GM03348 (cell line): ENCODE data around the gene N4BP3.

ENCODE experiments used
- DNase-seq: peaks from one replicate; pipeline ENCODE4 v3.0.0; 2012; ENCODE audit warnings: low spot score

The N4BP3 gene

DNA sequence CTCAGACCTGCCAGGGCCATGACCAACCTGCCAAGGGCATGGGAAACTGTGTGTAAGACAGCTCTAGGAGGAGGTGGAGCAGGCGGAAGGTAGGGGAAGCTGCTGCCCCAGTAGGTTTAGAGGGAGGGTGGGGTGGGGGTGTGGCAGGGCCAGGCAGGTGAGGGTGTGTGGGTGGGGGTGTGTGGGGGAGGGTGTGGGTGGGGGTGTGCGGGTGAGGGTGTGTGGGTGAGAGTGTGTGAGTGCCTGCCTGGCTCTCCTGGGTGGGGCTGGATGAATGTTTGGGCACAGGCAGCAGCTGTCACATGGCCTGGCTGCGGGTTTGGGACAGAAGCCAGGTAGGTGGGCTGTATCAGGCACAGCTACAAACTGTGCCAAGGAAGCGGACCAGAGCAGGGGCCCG, 8.8 kb upstream of the N4BP3 start:
- no peak for DNase-seq

DNA sequence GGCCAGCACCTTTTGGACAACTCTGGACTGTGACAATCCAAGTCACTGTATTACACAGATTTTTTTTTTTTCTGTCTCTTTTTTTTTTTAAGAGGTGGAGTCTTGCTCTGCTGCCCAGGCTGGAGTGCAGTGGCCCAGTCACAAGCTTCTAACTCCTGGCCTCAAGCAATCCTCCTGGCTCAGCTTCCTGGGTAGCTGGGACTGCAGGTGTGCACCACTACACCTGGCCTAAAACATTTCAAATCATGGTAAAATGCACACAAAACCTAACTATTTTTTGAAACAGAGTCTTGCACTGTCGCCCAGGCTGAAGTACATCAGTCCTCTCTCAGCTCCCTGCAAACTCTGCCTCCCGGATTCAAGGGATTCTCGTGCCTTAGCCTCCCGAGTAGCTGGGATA, 7.2 kb upstream of the N4BP3 start:
- no peak for DNase-seq

DNA sequence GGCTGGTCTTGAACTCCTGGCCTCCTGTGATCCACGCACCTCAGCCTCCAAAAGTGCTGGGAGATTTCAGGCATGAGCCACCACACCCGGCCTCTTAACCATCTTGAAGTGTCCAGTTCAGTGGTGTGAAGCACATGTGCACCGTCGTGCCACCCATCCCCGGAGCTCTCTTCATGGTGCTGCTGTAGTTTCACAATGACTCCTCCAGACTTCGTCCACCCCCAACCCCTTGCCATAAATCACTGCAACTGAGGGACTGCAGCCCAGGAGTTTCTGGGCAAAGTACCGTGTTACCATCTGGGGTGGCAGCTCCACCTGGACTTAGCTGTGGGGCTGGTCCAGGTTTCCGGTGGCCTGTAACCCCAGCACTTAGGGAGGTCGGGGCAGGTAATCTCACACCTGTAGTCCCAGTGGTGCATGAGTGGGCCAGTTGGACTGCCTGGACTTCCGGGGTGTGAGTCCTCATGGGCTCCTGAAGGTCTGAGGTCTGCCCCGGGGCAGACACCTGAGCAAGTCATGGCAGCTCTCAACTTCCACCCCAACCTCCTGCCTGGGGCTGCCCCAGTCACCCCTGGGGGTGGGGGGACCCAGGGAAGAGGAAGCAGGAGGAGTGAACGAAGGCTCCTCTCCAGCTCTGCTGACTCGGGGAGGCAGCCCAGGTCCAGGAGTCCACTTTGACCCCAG, 6.6 kb upstream of the N4BP3 start:
- DNase-seq: no peak

DNA sequence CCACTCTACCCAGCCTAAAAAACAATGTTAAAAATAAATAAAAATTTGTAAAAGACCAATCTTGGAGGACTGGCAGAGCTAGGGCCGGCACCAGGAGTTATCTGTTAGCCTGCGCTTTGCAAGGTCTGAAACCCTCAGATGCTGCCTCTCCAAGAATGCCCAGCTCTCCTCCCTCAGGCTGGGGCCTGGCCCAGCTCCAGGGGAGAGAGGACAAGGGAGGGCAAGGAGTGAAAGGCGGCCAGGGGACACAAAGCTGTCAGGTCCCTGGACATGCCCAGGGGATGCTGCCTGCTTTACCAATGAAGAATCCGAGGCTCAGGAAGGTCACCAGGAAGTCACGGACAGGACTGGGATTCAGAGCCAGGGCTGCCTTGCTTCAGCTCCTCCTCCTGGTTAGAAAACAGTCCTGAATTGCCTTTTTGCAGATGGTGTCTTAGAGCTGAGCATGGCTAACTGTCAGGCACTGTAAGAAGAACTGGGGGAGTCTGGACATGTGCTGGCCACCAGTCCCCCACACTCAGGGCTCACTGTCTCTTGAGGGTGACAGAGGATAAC, 5.5 kb upstream of the N4BP3 start:
- DNase-seq: no peak

DNA sequence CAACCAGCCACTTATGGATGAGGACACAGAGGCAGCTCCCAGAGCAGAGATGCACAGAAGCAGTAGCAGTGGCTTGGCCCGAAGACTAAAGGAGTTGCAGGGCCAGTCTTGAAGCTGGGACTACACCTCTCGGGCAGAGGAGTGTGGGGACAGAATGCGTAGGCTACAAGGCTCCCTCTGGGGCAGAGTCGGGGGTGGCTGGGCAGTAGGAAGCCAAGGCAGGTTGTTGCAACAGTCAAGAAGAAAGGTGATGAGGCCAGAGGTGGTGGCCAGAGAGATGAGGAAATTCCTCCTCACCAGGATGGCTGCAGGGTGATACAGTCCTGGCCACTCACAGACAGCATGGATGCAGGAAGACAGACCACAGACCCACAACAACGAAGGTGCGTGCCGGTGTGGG, 4.9 kb upstream of the N4BP3 start:
- DNase-seq: no peak

DNA sequence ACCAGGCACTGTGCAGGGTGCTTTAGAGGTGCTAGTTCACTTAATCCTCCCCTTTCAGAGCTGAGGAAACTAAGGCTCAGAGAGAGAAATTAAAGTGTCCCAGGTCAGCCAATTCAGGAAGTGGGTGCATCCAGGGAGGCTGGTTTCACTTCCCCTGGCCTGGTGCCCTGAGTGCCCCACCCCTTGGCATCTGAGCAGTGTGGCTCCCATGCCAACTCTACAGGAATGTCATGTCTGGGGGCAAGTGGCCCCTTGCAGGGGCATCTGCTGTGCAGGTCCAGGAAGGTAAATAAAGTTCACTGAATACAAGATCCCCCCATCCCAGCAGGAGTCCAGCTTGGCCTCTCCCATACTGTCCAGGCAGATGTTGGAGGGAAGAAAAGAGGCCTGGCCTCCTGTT, 4.4 kb upstream of the N4BP3 start:
- no peak for DNase-seq

DNA sequence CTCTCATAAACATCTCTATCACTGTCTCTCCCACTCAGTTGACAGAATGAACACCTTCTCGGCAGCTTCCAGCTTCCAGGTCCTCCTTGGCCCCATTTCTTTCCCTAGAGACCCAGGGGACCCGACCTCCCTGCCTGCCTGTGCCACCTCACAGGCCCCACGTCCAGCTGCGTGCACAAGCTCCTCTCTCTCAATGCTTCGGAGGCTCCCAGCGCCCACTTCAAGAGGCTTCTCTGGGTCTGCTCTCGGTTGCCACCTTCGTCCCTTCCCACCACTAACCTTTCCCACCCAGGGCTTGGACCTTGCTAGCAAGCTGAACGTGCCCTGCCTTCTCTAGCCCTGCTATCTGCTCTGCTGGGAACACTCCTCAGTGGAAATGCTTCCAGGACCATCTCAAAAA, 2.8 kb upstream of the N4BP3 start:
- DNase-seq: no peak

DNA sequence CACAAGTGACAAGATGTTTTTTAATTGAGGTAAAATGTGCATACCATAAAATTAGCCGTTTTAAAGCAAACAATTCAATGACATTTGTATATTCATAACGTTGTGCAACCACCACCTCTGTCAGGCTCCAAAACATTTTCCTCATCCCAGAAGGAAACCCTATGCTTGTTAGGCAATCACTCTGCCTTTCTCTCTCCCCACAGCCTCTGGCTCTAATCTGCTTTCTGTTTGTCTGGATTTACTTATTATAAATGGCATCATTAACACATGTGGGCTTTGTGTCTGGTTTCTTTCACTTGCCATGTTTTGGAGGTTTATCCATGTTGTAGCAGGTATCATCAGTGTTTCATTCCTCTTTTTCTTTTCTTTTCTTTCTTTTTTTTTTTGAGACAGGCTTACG, 1.4 kb upstream of the N4BP3 start:
- DNase-seq: peak; percentile 75

DNA sequence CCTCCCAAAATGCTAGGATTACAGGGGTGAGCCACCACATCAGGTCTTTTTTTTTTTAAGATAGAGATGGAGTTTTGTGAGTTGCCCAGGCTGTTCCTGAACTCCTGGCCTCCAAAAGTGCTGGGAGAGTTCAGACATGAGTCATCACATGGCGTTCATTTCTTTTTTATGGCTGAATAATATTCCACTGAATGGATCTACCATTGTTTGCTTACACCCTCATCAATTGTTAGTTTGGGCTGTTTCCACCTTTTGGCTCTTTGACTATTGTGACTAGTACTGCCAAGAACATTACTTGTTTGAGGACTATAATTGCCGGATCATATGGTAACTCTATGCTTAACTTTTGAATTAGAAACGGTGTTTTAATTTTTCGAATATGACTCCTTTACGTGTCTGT, 787 bp upstream of the N4BP3 start:
- DNase-seq: no peak

DNA sequence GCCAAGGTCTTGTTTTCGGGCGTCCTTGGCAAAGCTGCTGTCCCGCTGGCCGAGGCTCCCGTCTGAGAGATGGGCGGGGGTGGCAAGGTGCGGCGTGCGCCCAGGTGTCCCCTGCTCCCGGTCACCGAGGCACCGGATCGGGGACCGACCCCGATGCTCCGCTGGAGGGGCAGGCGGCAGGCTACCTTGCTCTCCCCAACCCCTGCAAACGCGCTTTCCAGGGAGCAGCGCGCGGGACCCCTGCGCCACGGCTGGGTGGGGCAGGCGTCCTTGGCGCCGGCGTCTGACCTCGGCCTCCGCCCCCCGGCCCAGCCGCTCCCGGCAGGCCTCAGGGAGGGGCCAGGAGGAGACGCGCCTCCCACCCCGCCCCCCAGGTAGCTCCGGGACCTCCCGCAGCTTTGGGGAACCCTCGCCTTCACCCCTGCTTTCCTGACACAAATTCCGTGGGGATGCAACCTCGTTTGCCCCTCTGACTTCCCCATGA, 551 bp downstream of the N4BP3 start:
- no peak for DNase-seq

DNA sequence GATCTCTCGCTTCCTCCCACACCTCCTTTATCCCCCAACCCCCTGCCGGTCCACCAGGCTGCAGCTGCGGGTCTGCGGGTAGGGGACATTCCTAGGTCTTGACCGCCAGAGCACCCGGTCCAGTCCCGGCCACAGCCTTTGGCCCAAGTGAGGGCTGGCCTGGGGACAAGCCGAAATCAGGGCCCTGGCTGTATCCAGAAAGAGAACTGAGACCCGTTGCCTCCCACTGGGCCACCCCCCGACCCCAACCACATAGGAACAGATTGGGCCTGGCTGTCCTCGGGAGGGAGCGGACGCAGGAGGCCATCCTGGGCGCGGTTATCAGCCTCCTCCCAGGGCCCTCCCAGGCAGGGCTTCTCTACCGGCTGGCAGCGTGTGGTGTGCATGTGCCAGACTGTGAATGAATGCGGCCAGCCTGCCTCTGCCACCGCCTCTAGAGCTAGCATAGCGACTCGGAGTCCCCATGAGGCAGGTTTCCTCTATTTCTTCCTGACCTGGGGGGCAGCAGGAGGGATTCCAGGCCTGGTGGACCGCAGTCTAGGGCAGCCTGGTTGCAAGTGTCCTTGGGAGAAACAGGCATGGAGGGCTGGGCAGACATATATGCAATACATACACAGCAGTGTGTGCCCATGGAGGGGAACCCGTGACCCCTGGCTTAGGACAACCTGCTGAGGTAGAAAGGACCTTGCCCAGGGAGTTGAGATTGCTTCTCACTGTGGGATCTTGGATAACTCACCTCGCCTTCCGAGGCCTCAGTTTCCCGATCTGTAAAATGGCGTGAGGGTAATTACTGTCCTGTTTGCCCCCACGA, 1.2 kb downstream of the N4BP3 start:
- DNase-seq: no peak

DNA sequence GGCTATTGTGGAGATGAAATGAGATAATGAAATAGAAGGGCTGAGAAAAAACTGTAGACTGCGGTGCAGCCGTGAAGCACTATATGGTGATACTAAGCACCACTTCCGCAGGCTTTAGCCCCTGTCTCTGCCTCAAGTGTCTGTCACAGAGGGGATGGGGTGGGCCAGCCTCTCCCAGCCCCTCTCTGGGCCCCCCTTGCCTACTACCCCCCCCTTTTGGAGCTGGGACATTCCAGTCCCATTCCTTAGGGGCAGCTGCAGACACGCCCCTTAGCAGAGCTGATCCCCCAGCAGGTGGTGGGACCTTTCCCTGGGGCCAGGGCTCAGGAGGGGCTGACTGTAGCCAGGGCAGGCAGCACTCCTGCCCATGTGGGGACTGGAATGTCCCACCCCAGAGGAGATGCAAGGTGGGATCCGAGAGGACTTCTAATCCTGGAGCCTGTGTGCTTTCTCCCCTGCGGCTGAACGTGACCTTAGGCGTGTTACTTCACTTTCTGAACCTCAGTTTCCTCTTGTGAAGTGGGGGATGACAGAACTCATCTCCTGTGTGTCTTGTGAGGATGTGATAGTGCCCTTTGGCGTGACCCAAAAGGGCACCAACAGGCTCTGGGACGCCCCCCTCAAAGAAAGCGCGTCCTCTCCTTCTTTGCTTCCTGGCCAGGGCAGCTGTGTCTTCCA, 1.9 kb downstream of the N4BP3 start:
- DNase-seq: no peak

DNA sequence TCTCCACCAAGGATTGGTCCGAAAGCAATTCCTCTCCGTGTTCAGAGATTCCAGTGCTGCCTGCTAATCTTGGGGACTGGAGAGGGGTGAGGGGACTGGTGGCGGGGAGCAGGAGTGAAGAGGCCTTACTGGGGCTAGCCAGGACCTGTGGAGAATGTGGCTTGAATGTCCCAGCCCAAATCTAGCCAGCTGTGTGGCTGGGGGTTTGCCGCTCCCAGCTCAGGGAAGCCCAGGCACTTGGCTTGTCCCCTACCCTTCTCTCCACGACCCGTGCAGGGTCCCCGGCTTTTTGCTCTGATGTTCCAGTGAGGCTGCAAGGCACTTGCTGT, 2.4 kb downstream of the N4BP3 start:
- DNase-seq: no peak

DNA sequence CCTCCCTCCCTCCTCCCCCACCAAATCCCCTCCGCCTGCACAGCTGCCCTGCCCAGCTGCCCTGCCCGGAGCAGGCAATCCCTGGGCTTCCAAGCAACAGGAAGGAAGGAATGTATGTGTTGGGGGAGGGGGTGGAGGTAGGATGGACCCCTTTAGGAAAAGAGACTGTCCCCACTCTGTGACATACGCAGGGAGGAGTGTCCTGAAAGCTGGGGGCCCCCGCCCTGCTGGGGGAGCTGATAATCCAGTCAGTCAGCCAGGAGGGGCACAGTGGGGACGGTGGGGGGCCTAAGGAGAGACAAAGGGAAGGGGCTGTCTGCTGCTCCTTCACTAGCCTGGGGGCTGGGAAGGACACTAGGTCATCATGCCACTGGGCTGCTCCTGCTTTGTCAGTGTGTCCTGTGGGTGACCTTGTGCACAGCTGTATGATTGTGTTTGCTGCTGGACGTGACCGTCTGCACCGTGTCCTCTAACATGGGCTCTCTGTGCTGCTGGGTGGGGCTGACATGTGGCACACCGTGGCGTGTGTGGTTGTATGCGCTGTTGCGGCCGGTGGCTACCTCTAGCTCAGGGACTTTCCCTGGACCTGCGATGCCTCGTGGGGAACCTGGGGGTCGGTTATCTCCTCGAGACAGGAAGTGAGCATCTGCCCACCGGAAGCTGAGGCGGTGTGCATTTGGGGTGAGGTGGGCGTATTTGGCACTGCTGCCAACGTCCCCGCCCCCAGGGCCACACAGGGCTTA, 3.0 kb downstream of the N4BP3 start:
- no peak for DNase-seq

DNA sequence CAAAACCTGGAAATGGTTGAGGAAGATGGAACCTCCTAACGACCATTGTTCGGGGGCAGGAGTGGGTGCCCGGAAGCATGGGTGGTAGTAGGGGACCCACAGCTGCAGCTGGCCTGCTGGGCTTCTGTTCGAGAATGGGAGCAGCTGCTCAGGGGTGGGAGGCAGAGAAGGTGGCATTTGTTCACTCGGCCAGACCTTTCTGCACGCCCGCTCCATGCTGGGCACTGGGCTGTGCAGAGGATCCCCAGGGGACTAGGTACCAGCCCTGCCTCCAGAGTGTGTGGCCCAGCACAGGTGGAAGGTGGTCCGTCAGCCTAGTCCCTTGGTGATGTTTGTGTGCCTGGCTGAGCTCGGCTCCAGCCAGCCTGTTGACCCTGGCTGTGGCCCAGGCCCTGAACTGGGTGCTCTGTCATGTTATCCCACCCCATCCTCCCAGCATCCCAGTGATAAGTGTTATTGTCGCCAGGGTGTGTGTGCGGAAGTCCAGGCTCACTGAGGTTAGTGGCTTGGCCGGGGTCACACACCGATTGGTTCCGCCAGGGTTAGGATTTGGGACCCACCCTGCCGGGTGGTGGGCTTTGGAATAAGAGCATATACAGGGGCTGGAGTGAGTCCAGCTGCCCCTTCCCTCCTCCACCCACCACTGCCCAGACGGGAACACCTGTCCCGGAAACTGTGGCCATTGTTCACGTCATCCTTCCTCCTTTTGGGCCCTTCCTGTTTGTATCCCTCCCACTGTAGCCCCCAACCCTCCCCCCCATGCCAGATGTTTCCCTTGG, 4.8 kb downstream of the N4BP3 start:
- no peak for DNase-seq

DNA sequence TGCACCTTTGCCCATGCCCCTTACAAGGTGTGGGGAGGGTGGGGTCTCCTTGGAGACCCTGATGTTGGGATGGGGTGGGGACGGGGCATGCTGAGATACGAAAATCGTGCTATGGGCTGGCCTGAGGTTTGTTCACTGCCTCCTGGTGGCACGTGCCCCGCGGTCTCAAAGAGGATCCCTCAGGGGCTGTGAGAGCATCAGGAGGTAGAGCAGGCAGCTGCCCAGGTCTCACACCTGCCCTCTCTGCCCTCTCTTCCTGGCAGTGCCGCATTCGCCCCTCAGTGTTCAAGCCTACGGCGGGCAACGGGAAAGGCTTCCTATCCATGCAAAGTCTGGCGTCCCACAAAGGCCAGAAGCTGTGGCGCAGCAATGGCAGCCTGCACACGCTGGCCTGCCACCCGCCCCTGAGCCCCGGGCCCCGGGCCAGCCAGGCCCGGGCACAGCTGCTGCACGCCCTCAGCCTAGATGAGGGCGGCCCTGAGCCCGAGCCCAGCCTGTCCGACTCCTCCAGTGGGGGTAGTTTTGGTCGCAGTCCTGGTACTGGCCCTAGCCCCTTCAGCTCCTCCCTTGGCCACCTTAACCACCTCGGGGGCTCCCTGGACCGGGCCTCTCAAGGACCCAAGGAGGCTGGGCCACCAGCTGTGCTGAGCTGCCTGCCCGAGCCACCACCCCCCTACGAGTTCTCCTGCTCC, 6.7 kb downstream of the N4BP3 start:
- no peak for DNase-seq

DNA sequence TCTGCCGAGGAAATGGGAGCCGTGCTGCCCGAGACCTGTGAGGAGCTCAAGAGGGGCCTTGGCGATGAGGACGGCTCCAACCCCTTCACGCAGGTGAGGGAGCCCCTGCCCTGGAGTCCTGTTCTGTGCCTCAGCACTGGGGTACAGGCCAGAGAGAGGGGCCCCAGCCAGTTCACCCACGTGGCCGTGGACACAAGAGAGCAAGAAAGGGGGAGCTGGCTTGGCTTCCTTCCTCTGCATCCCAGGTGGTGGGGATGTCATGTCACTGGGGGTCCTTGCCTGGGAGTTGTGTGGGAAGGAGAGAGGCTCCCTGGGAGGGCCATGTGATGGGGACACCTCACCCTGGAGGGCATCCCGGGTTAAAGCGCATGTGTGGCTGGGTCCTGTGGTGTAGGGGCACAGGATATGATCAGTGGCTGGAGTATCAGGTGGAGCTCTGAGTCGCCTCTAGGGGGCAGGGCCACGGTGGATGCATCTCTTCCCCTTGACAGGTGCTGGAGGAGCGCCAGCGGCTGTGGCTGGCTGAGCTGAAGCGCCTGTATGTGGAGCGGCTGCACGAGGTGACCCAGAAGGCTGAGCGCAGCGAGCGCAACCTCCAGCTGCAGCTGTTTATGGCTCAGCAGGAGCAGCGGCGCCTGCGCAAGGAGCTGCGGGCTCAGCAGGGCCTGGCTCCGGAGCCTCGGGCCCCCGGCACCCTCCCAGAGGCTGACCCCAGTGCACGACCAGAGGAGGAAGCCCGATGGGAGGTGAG, 7.5 kb downstream of the N4BP3 start:
- peak; percentile 68 for DNase-seq

DNA sequence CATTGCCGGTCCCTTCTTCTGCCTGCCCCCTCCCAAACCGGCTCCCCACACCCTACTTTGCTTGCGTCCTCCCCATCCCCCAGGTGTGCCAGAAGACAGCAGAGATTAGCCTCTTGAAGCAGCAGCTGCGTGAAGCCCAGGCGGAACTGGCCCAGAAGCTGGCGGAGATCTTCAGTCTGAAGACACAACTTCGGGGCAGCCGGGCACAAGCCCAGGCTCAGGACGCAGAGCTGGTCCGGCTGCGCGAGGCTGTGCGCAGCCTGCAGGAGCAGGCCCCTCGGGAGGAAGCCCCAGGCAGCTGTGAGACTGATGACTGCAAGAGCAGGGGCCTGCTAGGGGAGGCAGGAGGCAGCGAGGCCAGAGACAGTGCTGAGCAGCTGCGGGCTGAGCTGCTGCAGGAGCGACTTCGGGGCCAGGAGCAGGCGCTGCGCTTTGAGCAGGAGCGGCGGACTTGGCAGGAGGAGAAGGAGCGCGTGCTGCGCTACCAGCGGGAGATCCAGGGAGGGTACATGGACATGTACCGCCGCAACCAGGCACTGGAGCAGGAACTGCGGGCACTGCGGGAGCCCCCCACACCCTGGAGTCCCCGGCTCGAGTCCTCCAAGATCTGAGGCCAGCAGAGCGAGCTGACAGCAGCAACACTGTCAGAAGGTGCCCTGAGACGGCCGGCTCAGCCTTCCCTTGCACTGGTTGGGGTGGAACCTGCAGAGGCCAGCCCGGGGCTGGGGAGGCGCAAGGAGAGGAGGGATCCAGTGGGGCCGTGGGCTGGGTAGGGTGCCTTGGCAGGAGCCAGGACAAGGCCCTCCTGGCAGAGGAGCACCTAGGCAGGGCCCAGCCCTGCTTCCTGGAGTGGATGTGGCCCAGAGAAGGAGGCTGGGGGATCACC, 8.3 kb downstream of the N4BP3 start:
- DNase-seq: peak; percentile 39

DNA sequence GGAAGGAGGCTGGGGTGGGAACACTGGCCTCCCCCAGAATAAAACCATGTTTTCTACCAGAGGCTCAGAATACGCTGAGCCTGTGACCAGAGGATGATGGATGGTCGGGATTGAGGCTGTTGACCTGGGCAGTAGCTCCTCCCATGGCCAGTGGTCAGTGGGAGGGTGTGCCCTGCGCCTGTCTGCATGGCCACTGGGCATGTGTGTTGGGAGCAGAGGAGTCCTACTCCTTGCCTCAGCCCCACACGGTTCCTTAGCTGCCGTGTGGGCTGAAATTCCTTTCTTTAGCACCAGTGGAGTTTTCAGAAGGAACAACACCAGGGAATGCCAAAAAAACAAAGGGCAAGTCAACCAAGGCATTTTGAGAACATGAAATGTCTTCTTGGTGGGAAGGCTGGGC, 9.0 kb downstream of the N4BP3 start:
- no peak for DNase-seq
